Astrocyte (in vitro differentiated cells and primary cell): ENCODE data around the gene ABHD16A. TPM values are rescaled to one million over a fixed set of nuclear protein-coding genes. Genes with fewer than 3 reads are reported as not detected.

Experiments
- DNase-seq: peaks from one replicate; pipeline ENCODE4 v3.0.0-alpha.2; 2010; ENCODE audit warnings: low read depth
- FAIRE-seq: peaks from 2 replicates; lab custom pipeline; 2011; peaks lifted over from hg19 to GRCh38; lab: Jason Lieb, UNC
- H2AFZ ChIP-seq: 2 replicates; pipeline ENCODE4 v1.6.0; 2012; ENCODE audit warnings: low read depth, low read length, inconsistent platforms
- H3K27ac ChIP-seq: 2 replicates; pipeline ENCODE4 v1.5.1; 2011; ENCODE audit warnings: low read depth, low read length, inconsistent platforms
- H3K27me3 ChIP-seq: 2 replicates; pipeline ENCODE4 v1.6.0; 2011; ENCODE audit warnings: low read length, inconsistent platforms; ENCODE audit not compliant: insufficient read depth
- H3K36me3 ChIP-seq: 2 replicates; pipeline ENCODE4 v1.5.1; 2011; ENCODE audit warnings: low read length, inconsistent platforms; ENCODE audit not compliant: insufficient read depth
- H3K4me1 ChIP-seq: 2 replicates; pipeline ENCODE4 v1.5.1; 2011; ENCODE audit warnings: low read length, inconsistent platforms; ENCODE audit not compliant: insufficient read depth
- H3K4me2 ChIP-seq: 2 replicates; pipeline ENCODE4 v1.6.0; 2012; ENCODE audit warnings: low read length, inconsistent platforms
- H3K4me3 ChIP-seq: 2 replicates; pipeline ENCODE4 v1.5.1; 2011; ENCODE audit warnings: low read depth, mild to moderate bottlenecking, low read length, inconsistent platforms; ENCODE audit not compliant: insufficient read depth
- H3K79me2 ChIP-seq: 2 replicates; pipeline ENCODE4 v1.6.0; 2012; ENCODE audit warnings: mild to moderate bottlenecking, low read length, inconsistent platforms; ENCODE audit not compliant: insufficient read depth
- H3K9ac ChIP-seq: 2 replicates; pipeline ENCODE4 v1.6.0; 2012; ENCODE audit warnings: mild to moderate bottlenecking, low read length, inconsistent platforms
- H3K9me3 ChIP-seq: 2 replicates; pipeline ENCODE4 v1.5.1; 2012; ENCODE audit warnings: low read depth, mild to moderate bottlenecking, low read length, inconsistent platforms; ENCODE audit not compliant: insufficient read depth
- H4K20me1 ChIP-seq: 2 replicates; pipeline ENCODE4 v1.6.0; 2012; ENCODE audit warnings: low read length, inconsistent platforms; ENCODE audit not compliant: insufficient read depth
- H3K27ac Mint-ChIP-seq: one replicate; pipeline ENCODE4 v1.8.0; 2021; ENCODE audit warnings: mild to moderate bottlenecking, mixed read lengths; ENCODE audit not compliant: unreplicated experiment
- H3K27me3 Mint-ChIP-seq: one replicate; pipeline ENCODE4 v1.8.0; 2021; ENCODE audit warnings: low read depth, mixed read lengths; ENCODE audit not compliant: unreplicated experiment
- H3K36me3 Mint-ChIP-seq: one replicate; pipeline ENCODE4 v1.8.0; 2021; ENCODE audit warnings: low read depth, mixed read lengths; ENCODE audit not compliant: unreplicated experiment
- H3K4me1 Mint-ChIP-seq: one replicate; pipeline ENCODE4 v1.8.0; 2021; ENCODE audit warnings: low read depth, mixed read lengths; ENCODE audit not compliant: unreplicated experiment
- H3K4me3 Mint-ChIP-seq: one replicate; pipeline ENCODE4 v1.8.0; 2021; ENCODE audit warnings: mild to moderate bottlenecking, moderate library complexity, mixed read lengths; ENCODE audit not compliant: unreplicated experiment
- H3K9me3 Mint-ChIP-seq: one replicate; pipeline ENCODE4 v1.8.0; 2021; ENCODE audit warnings: mild to moderate bottlenecking, mixed read lengths; ENCODE audit not compliant: unreplicated experiment
- CTCF ChIP-seq: IDR thresholded peaks from 2 replicates; pipeline ENCODE4 v1.5.1; 2011; ENCODE audit warnings: low read depth, mild to moderate bottlenecking, inconsistent platforms, low read length, moderate library complexity; ENCODE audit not compliant: insufficient read depth
- EZH2 ChIP-seq: IDR thresholded peaks from 2 replicates; pipeline ENCODE4 v1.6.1; 2012; ENCODE audit warnings: mild to moderate bottlenecking, low read length, inconsistent platforms; ENCODE audit not compliant: insufficient read depth
- total RNA-seq: library from RNA; stranded (reverse); gene quantifications from 2 replicates; pipeline ENCODE4 v1.2.1, GENCODE V29; 2021

ABHD16A gene
- total RNA-seq, 1 donor from 2014 or later = 38.3 TPM

GRCh38 chr6:31691078-31691463, 12.1 kb downstream of the ABHD16A start:
- Histone ChIP-seq H3K4me2 (no peak overlapping the region), H3K36me3 (peaks cover 31% of the 10 kb centered on the region), H2AFZ (no peak overlapping the region), H3K4me1 (peaks cover 5% of the 10 kb centered on the region), H3K79me2 (no peaks in the 10 kb centered on the region), H4K20me1 (peaks cover 3% of the 10 kb centered on the region), H3K9ac (no peak overlapping the region), H3K27ac (no peak overlapping the region), H3K9me3 (no peaks in the 10 kb centered on the region), H3K4me3 (no peak overlapping the region), H3K27me3 (no peaks in the 10 kb centered on the region)
- Mint-ChIP-seq H3K9me3 (no peaks in the 10 kb centered on the region), H3K4me3 (no peak overlapping the region), H3K27me3 (no peaks in the 10 kb centered on the region), H3K27ac (no peak overlapping the region), H3K4me1 (peaks cover 11% of the 10 kb centered on the region), H3K36me3 (peaks cover 20% of the 10 kb centered on the region)
- no peak for FAIRE-seq
- DNase-seq = no peak
- TF ChIP-seq EZH2 = no peak
- no peak for TF ChIP-seq CTCF

- no peak overlapping the region for H3K4me3 Mint-ChIP-seq
- TF ChIP-seq EZH2 (no peak), CTCF (no peak)
- no peaks in the 10 kb centered on the region for H3K27me3 Mint-ChIP-seq
- H3K79me2 ChIP-seq = no peaks in the 10 kb centered on the region
- H4K20me1 ChIP-seq = peaks cover 3% of the 10 kb centered on the region
- FAIRE-seq (no peak), DNase-seq (no peak)
- H3K27ac Mint-ChIP-seq = no peak overlapping the region
- H3K9me3 Mint-ChIP-seq = no peaks in the 10 kb centered on the region
- no peak overlapping the region for H2AFZ ChIP-seq
- H3K4me1 ChIP-seq = peaks cover 5% of the 10 kb centered on the region
- H3K27me3 ChIP-seq = no peaks in the 10 kb centered on the region
- H3K4me1 Mint-ChIP-seq = peaks cover 11% of the 10 kb centered on the region
- H3K4me3 ChIP-seq = no peak overlapping the region
- peaks cover 31% of the 10 kb centered on the region for H3K36me3 ChIP-seq
- no peak overlapping the region for H3K27ac ChIP-seq
- no peak overlapping the region for H3K9ac ChIP-seq
- H3K9me3 ChIP-seq = no peaks in the 10 kb centered on the region
- H3K4me2 ChIP-seq = no peak overlapping the region
- peaks cover 25% of the 10 kb centered on the region for H3K36me3 Mint-ChIP-seq
Observed at GRCh38 chr6:31690231-31691077, 12.7 kb downstream of the ABHD16A start.
